GM19468 (cell line): ENCODE results near the gene SLAMF1.
"Not testable (repeated sequence)": the region's sequence is repeated elsewhere in the genome, so short reads cannot be mapped to it uniquely, and the experiment has no call there.

Source experiments
- ATAC-seq: cut with Tn5 transposase; IDR thresholded peaks from one replicate; pipeline ENCODE4 v1.9.1; 2021; ENCODE audit warnings: mild to moderate bottlenecking, moderate library complexity, moderate number of reproducible peaks; ENCODE audit not compliant: unreplicated experiment; ENCODE audit errors: extremely low read depth

SLAMF1 gene

GRCh38 chr1:160646711-160647328 lies at the start of gene SLAMF1:
TSS of gene SLAMF1 (minus strand) at chr1:160647044. CDS start at chr1:160646945, 99 bp downstream.
- peak; percentile 42 for ATAC-seq

GRCh38 chr1:160692390-160692789 lies 45.5 kb upstream of the SLAMF1 start:
- not testable (repeated sequence) for ATAC-seq

GRCh38 chr1:160685266-160685665 lies 38.4 kb upstream of the SLAMF1 start:
- ATAC-seq: no peak

- ATAC-seq: no peak
These were observed 36.4 kb upstream of the SLAMF1 start for GRCh38 chr1:160682983-160683865.

- no peak for ATAC-seq
These were observed 35.0 kb upstream of the SLAMF1 start for GRCh38 chr1:160681891-160682140.

- no peak for ATAC-seq
These were observed 34.4 kb upstream of the SLAMF1 start for GRCh38 chr1:160681066-160681890.

- no peak for ATAC-seq
These were observed 33.6 kb upstream of the SLAMF1 start for GRCh38 chr1:160680399-160680798.

GRCh38 chr1:160679893-160680292 lies 33.0 kb upstream of the SLAMF1 start:
- no peak for ATAC-seq

GRCh38 chr1:160676869-160677597 lies 30.2 kb upstream of the SLAMF1 start:
- no peak for ATAC-seq

- peak; percentile 28 for ATAC-seq
These were observed 29.0 kb upstream of the SLAMF1 start for GRCh38 chr1:160675641-160676410.

- no peak for ATAC-seq
These were observed 27.6 kb upstream of the SLAMF1 start for GRCh38 chr1:160674415-160674814.

GRCh38 chr1:160672789-160673695 lies 26.2 kb upstream of the SLAMF1 start:
- no peak for ATAC-seq

GRCh38 chr1:160671603-160672517 lies 25.0 kb upstream of the SLAMF1 start:
- no peak for ATAC-seq

- no peak for ATAC-seq
These were observed 23.9 kb upstream of the SLAMF1 start for GRCh38 chr1:160670701-160671100.

- ATAC-seq: no peak
These were observed 23.0 kb upstream of the SLAMF1 start for GRCh38 chr1:160669802-160670201.

- ATAC-seq: no peak
These were observed 22.4 kb upstream of the SLAMF1 start for GRCh38 chr1:160669276-160669675.

- ATAC-seq: no peak
These were observed 21.1 kb upstream of the SLAMF1 start for GRCh38 chr1:160667896-160668295.

- no peak for ATAC-seq
These were observed 19.2 kb upstream of the SLAMF1 start for GRCh38 chr1:160666079-160666442.
